Kidney tubule cell (primary cell): ENCODE measurements around the gene POPDC3.
A peak's percentile ranks its signal among the peaks of the same experiment; 100 is the strongest.
"Not testable (repeated sequence)": the region's sequence is repeated elsewhere in the genome, so short reads cannot be mapped to it uniquely, and the experiment has no call there.

Experiments
- DNase-seq: peaks from one replicate; pipeline ENCODE4 v3.0.0-alpha.2; 2018; ENCODE audit warnings: low spot score

POPDC3 gene, protein sequence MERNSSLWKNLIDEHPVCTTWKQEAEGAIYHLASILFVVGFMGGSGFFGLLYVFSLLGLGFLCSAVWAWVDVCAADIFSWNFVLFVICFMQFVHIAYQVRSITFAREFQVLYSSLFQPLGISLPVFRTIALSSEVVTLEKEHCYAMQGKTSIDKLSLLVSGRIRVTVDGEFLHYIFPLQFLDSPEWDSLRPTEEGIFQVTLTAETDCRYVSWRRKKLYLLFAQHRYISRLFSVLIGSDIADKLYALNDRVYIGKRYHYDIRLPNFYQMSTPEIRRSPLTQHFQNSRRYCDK

DNA sequence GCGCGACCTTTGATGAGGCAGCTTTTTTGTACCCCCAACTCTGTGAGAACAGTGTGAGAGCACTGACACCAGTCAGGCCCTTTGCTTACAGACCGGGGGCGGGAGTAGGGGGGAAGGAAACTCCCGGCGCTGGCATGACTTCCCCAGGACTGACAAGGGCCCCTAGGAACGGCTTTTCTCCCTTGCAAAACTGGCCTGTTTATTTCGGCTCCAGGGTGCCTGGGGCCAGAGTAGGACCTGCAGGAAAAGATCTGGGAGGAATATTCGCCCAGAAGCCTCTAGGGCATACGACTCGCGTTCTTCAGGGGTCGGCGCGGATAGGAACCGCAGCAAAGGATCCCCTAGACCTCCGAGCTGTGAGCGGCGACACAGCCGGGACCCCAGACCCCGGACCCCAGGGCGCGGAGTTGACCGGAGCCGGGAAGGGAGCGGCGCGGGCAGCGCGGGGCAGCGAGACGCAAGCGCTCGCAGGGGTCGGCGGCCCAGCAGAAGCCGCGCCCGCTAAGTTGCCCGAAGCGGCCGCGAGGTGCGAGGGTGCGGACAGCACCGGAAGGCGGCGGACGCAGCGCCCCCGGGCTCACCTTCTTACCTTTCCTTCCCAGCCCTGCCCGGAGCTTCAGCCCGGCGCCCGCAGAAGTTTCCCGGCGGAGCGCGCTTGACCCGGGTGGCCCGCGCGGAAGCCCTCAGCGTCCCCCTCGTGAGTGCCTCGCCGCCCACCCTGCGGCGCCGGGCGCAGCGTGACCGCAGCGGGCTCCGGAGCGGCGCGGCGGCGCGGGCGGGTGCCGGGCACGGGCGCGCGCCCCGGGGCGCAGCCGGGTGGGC lies at the start of gene POPDC3:
TSS of gene POPDC3 (minus strand) at position 771 of the 822 bp plus-strand sequence. CDS start 18,105 bp downstream, outside the sequence.
- peak; percentile 23 for DNase-seq

DNA sequence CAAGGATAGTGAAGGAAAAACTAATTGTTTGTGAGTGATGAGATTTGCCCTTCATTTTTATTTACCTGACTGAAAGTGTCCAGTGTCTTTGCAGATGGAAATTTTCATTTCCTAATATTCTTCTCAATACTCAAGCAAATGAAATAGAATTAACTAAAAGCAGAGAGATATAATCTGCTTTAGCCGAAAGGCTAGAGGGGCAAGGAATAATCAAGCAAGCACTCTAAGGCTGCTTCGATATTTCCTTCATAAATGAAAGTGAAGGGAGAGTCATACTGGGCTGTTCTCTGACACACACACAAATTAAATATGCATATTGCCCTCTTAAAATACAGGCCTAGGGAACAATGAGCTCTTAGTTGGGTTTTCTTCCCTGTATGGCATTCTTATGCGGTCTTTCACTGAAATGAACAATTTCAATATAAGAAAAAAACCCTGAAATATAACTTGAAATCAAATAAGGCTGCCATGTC lies 47.5 kb upstream of the POPDC3 start:
- DNase-seq: no peak

DNA sequence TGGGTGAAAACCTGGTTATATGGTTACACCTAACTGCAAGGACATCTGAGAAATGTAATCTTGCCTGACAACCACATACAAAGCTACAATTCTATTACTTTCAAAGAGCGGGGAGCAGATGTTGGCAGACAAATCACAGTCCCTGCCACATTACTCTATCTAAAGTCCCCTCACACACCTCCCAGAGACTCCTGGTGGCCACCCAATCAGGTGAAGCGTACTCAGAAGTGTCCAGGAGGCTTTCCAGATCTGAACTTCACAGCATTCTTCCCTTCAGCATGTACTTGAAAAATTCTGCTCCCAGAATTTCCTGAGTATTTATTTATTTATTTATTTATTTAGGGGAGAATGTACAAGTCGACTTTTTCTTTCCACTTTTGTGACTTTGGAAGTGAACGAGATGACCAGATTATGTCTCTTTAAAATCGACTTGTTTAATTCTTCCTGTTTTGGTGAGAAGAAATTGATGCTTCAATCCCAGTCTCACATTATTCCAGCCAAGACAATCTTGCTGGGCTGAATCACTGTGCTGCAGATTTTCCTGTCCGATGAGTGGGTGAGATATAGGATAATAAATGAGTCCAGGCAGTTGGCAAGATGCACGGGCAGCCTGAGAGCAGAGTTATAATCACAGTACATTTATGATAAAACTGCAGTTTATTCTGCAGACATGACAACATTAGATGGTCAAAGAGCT lies 46.9 kb upstream of the POPDC3 start:
- no peak for DNase-seq

DNA sequence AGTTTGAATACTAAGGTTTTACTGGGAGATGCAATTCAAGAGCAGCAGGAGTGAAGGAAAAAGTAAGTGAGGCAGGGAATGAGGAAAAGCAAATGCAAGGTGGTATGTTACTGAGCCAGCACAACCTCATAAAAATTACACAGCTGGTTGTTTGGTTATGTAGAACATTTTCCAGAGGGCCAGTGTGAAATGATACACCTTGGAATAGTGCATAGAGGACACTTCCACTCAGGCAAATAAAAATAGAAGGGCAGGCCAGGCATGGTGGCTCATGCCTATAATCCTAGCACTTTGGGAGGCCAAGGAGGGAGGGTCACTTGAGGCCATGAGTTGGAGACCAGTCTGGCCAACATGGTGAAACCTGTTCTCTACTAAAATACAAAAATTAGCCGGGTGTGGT lies 43.4 kb upstream of the POPDC3 start:
- DNase-seq: no peak

DNA sequence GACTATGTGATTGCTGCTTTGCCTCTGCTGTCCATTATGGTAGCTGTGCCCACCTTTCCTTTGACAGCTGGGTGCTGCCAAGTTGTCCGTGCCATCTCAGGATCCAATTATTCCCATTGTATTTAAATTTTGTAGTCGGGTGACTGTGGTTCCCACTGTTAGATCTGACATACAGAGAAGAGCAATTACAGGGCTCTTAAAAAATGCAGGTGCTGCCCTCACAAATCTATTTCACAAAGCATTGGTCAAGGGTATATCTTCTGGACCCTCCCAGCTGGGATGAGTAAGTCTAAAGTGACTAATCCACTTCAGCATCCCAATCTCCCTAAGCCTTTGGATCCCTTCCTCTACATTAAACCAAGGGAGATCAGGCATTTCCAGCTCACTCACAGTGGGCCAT lies 41.4 kb upstream of the POPDC3 start:
- not testable (repeated sequence) for DNase-seq

DNA sequence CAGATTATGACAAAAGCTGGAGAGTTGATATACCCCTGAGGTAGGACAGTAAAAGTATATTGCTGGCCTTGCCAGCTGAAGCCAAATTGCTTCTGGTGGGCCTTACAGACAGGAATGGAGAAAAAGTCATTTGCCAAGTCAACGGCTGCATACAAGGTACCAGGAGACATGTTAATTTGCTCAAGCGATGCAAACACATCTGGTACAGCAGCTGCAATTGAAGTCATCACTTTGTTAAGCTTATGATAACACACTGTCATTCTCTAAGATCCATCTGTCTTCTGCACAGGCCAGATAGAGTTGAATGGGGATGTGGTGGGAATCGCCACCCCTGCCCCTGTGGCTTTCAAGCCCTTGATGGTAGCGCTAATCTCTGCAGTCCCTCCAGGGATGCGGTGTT lies 40.4 kb upstream of the POPDC3 start:
- DNase-seq: no peak

DNA sequence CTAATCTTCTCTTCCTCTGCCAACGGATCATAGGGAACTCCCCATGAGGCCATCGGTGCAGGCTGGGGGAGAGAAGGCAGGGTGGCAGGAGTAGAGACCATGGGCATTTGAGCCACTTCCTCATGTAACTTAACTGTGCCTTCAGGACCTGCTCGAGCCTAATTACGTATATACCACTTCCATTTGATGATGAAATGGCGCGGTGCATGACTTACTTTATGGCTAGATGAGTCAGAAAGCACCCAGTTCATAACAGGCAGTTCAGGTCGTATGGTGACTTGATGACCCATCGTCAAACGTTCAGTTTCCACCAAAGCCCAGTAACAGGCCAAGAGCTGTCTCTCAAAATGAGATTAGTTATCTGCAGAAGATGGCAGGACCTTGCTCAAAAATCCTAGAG lies 39.4 kb upstream of the POPDC3 start:
- DNase-seq: not testable (repeated sequence)

DNA sequence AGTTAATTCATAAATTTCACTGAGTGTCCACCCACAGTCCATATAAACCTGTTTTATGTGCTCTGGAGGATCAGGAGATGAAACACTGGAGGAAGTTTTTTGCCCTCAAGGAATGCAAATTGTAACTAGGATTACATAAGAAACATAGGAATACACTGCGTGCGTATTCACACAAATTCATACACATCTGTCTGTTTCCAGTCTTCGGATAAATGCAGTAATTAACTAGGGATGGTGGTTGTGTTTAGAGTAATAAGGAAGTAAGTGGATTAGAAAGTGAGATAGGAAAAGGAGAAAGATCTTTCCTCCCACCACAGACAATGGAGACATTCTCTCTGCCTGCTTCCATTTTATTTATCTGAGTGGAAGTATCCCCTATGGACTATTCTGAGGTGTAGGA lies 35.7 kb upstream of the POPDC3 start:
- DNase-seq: no peak

DNA sequence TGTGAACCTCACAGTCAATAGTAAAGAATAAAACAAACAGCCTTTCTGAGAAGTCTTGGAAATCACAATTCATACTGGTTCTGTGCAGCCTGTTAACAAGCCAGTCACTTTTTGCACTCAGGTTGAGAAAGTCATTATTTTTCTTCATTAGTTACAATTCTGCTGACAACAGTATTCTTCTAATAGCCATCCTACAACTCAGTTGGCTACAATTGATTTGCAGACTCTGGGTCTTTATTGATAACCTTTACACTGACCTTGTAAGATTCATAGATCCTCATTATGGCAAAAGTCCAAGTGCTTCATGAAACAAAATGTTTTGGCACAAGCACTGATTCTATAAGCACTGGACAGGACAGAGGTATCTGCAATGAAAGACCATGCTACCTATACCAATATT lies 34.9 kb upstream of the POPDC3 start:
- no peak for DNase-seq

DNA sequence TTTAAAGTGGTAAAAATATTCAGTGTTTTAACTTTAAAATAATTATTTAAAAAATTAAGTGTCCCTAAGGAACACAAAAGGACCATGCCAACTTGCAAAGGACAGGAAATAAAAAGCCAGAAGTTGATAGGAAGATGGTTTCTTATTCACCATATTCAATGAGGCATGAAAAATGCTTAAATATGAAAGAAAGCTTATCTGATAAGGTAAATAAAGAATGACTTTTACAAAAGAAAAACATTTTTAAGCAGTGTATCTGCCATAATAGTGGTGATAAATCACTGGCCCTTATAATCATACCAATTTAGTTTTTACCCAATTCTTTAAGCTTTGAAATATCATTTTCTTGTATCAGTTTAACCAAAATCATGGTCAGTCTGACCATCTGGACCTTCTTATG lies 33.5 kb upstream of the POPDC3 start:
- no peak for DNase-seq

DNA sequence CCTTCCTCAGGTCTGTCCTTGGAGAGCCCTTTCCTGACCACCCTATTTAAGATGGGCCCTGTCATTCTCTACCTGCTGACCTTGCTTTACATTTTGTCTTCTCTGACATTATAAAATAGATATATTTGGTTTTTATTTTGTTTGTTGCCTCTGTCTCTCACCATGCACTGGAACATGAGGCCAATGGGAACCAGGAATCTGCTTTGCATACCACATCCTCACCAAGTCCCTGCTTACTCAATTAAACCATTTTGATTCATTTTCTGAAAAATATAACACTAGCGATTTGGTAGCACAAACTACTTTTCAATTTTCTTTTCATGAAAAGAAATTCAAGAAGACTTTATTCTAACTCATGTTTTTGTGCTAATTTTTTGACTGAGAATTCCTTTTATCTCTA lies 32.8 kb upstream of the POPDC3 start:
- no peak for DNase-seq

DNA sequence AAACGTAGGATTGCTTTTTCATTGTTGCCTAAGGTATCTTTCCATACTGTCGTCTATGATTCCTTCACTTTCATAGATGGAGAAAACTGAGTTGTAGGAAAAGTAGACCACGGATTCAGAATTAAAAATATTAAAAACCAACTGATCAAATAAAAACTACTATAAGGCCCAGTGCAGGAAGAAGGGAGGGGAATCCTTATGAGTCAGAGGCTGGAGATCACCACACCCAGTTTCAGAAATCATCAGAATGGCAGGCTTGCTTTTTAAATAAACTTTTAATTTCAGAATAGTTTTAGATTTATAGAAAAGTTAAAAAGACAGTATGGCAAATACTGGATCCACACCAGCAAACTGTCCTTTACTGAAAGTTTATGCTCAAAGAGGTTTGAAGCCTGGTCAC lies 32.0 kb upstream of the POPDC3 start:
- DNase-seq: no peak

DNA sequence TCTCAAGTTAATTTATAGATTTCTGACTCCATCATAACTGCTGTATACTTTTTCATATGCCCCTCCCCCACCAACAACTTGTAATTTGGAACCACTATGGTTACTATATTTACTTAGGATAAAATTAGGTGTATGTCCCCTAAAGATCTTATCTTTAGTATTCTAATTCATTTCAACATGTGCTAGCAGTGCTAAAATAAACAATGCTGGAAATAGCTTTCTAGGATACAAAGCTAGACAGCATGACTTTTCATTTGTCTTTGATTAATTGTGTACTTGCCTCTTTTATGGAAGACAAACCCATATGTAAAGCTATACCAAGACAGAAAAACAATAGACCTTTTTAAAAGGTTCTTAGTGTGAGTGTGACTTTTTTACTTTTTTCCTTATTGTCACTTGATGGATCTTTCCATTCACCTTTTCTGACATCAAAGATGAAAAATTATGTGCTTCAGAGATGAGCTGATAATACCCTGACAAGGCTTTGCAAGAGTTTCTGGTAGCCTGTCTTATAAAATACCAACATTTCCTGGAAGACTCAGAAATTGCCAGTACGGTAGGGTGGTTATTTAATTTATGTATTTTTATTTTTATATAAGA lies 31.2 kb upstream of the POPDC3 start:
- DNase-seq: no peak

DNA sequence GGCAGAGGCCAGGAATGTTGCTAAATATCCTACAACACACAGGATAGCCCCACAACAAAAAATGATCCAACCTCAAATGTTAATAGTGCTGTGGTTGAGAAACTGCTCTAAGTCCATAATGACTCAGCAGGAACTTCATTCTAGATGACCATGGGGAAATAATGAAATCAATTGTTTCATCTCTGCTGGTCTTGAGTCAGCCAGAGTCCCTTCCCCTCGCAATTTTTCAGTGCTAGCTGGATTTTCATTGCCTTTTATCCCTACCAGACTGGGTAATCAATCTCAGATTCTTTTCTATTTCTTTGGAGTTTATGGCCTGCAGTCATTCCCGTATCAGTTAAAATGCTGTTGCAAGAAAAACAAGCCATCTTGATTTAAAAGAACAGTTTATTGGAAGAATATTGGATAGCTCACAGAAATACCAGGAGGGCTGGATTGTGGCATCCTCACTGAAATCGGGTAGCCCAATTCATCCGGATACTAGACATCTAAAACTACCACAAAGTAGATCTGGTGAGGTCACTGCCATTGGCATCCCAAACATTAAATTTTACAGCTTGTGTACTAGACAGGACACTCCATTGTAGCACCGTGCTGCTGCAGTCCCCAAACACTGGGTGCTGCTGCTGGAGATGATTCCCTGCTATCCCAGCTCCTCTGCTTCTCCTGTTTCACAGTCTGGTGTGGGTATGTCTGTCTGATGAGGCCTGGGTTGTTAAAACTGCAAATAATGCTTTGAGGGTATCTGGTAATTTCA lies 30.3 kb upstream of the POPDC3 start:
- peak; percentile 80 for DNase-seq

DNA sequence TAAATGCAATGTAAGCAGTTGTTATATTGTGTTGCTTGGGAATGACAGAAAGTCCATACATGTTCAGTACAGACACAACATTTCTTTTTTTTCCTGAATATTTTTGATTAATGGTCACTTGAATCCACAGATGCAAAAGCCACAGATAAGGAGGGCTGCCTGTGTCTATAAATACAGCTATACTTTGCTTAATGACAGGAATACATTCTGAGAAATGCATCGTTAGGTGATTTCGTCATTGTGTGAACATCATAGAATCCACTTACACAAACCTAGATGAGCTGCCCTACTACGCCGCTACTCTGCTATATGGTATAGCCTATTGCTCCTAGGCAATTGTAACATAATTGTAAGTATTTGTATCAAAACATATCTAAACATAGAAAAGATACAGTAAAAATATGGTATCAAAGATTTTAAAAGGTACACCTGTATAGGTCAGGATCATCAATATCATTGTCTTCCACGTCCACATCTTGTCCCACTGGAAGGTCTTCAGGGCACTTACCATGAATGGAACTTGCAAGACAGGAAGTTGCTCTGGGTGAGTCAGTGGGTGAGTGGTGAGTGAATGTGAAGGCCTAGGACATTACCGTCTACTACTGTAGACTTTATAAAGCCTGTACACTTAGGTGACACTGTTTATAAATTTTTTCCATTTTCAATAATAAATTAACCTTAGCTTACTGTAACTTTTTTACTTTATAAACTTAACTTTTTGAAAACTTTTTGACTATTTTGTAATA lies 27.9 kb upstream of the POPDC3 start:
- DNase-seq: peak; percentile 67

DNA sequence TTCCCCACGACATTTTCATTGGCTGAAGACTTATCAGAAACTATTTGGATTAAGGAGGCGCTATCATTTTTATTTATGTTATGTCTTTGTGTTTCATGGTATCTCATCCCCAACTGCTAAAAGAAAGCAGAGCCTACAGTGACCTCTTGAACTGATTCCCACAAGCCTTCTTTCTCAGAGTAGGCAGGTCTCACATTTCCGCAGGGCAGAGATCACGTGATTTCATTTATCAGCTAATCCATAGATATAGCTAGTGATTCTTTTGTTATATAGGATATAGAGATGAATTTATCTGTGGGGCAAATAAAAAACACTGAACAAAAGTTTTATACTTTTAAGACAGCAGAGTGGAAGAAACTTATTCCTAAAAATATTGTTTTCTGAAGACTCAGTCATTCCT lies 25.0 kb upstream of the POPDC3 start:
- no peak for DNase-seq

DNA sequence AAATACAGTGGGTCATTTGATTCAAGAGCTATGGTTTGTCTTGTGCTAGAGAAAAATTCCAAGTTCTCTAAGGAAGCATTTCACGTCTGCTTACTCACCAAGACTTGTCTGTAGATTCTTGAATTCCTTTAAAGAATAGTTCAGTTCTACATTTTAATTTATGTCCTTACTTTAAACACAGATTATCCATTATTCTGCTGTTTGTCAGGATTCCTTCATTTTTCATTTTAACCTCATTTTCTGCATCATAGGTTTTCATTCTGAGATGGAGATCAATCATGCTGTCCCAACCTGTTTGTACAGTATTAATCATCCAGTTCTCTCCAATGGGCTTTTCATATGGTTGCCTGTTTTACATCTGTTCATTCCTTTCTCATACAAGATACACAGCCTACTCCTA lies 24.5 kb upstream of the POPDC3 start:
- peak; percentile 59 for DNase-seq

DNA sequence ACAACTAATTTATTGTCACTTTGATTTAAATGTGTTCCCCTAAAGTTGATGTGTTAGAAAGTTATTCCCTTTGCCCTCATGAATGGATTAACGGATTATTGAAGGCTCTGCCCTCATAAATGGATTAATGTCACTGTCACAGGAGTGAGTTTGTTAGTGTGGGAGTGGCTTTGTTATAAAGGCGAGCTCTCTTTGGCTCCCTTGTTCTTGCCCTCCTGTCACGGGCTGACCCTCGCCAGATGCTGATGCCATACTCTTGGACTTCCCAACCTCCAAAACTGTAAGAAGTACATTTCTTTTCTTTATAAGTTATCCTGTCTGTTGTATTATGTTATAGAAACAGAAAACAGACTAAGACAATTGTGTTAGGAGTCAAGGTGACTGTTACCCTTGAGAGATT lies 22.7 kb upstream of the POPDC3 start:
- no peak for DNase-seq

DNA sequence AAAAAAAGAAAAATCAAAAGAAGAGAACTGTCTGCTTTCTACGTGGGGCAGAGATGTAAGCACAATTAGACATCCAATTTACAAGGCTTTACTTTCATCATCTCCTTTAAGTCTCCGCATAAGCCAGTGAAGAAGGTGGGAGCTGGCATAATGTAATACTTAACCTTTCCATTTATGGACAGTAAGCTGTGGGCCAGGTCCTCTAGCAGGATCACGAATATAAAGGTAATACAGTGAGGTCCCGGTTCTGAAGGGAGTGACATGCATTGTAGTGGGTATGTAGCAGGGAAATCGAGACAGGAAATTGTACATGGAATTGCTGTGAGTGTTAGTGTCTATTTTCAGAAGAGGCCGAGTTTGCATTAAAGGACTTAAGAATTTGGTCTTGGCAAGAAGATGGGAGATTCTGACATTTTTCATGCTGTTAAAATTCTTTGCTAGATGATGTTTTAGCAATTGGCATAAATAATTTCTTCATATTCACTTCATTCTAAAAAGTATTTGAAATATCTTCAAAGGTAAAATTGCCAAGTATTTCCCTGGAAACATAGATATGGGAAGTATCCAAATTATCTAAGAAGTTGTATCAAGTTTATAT lies 20.4 kb upstream of the POPDC3 start:
- no peak for DNase-seq

DNA sequence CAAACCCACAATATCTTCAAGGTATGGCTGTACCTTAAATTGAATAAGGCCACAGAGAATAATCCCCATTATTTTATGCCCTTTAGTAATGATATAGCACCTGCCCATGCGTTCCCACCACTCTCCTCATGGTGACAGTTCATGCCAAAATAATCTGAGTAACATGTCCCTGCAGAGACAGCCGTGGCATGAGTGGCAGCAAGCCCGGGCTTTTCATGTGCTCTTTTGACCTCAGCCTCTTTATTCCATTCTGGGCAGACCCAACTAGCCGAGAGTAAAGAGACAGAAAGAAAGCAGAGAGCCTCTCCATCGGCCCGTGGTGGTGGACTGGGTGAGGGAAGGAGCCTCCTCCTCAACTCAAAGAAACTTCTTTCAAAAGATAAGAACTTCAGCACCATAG lies 19.9 kb upstream of the POPDC3 start:
- no peak for DNase-seq

DNA sequence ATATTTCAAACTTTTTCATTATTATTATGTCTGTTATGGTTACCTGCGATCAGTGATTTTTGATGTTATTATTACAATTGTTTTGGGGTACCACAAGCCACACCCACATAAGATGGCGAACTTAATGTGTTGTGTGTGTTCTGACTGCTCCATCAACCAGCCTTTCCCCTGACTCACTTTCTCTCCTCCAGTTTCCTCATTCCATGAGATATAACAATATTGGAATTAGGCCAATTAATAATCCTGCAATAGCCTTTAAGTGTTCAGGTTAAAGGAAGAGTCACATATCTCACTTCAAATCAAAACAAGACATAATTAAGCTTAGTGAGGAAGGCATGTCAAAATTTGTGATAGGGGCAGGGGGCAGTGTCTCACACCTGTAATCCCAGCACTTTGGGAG lies 16.3 kb upstream of the POPDC3 start:
- DNase-seq: peak; percentile 79
